T-helper 2 cell treated with Interferon-gamma antibody and Interleukin-4, amounts not matched to agents 5 μg/mL and 100 μg/mL, for 36 hours (primary cell): Measurements from ENCODE around the gene STX1B.

Experiments
- DNase-seq: peaks from one replicate; pipeline ENCODE4 v3.0.0; 2021; ENCODE audit warnings: low spot score
- H3K27ac Mint-ChIP-seq: one replicate; pipeline ENCODE4 v1.8.0; 2021; ENCODE audit warnings: mild to moderate bottlenecking, mixed read lengths
- H3K27me3 Mint-ChIP-seq: one replicate; pipeline ENCODE4 v1.8.0; 2021; ENCODE audit warnings: low read depth, mixed read lengths
- H3K36me3 Mint-ChIP-seq: one replicate; pipeline ENCODE4 v1.8.0; 2021; ENCODE audit warnings: low read depth, mixed read lengths
- H3K4me1 Mint-ChIP-seq: one replicate; pipeline ENCODE4 v1.8.0; 2021; ENCODE audit warnings: low read depth, mixed read lengths
- H3K4me3 Mint-ChIP-seq: one replicate; pipeline ENCODE4 v1.8.0; 2022; ENCODE audit warnings: mild to moderate bottlenecking, moderate library complexity, mixed read lengths
- H3K9me3 Mint-ChIP-seq: one replicate; pipeline ENCODE4 v1.8.0; 2021; ENCODE audit warnings: mixed read lengths

Gene STX1B

DNA sequence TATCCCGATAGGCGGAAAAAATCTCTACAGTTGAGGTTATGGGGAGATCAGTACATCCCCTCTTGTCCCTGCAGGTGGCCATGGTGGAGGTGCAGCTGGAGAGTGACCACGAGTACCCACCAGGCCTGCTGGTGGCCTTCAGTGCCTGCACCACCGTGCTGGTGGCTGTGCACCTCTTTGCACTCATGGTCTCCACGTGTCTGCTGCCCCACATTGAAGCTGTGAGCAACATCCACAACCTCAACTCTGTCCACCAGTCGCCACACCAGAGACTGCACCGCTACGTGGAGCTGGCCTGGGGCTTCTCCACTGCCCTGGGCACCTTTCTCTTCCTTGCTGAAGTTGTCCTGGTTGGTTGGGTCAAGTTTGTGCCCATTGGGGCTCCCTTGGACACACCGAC is 57.3 kb downstream of the STX1B start:
- no peak overlapping the region for H3K4me3 Mint-ChIP-seq
- no peaks in the 10 kb centered on the region for H3K27me3 Mint-ChIP-seq
- H3K4me1 Mint-ChIP-seq, result peaks cover 22% of the 10 kb centered on the region
- H3K27ac Mint-ChIP-seq, result no peak overlapping the region
- DNase-seq, result no peak
- no peaks in the 10 kb centered on the region for H3K9me3 Mint-ChIP-seq
- peaks cover 18% of the 10 kb centered on the region for H3K36me3 Mint-ChIP-seq

DNA sequence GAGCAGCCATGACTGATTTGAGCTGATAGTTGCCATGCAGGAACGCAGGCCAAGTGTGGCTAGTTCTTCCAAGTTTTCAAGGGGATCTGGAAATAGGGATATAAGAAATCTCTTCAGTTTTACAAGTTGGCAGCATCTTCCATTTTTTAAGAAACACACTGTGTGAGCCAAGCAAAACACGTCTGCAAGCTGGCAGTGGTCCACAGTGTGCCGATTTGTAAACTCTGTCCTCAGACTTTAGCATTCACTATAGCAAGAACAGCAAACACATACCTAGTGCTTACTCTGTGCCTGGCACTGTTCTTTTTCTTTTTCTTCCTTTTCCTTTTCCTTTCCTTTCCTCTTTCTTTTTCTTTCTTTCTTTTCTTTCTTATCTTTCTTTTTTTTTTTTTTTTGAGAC is 58.7 kb downstream of the STX1B start:
- Mint-ChIP-seq H3K27me3 (no peaks in the 10 kb centered on the region), H3K27ac (no peak overlapping the region), H3K4me1 (peaks cover 22% of the 10 kb centered on the region), H3K9me3 (no peaks in the 10 kb centered on the region), H3K36me3 (peaks cover 12% of the 10 kb centered on the region), H3K4me3 (no peak overlapping the region)
- DNase-seq, result no peak

DNA sequence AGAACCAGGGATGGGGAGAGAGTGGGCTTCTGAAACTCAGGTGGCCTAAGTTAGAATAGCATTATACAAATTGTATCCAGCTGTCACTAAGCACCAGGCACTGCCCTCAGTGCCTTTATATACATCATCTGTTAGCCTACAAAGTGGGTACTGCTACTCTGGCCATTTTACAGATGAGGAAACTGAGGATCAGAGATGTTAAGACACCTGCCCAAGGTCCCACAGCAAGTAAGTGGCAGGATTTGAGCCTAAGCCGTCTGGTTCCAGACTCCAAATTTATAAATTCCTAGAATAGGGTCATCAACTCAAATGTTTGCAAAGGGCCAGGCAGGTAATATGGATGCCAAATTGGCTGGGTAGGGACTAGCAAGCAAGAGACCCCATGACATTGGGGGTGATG is 59.2 kb downstream of the STX1B start:
- Mint-ChIP-seq H3K4me3 (peak overlapping the region; percentile 51), H3K4me1 (peaks cover 20% of the 10 kb centered on the region)

DNA sequence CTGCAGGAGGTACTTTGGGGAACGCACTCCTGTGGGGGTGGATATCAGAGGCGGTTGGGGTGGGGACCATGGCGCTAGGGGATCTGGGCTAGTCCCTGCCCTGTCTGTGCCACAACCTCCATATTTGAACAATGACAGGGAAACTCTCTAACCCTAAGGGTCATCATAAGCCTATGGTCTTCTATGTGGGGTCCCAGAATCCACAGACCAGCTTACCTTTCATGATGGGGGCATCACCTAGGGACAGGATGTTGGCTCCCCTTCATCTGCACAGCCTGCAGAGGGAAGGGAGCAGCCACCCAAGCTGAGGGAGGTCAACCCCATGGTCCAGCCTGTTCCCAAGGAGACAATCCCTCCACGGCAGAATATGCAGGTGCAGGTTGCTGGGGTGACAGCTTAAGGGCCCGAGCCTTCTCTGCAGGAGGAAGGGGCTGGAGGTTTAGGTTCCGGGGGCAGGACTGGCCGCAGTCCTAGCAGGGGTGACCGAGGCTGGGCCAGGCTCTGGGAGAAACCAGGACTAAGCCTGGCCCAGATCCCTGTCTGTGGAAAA is 59.8 kb downstream of the STX1B start:
- Mint-ChIP-seq H3K9me3 (no peaks in the 10 kb centered on the region), H3K27ac (peak overlapping the region; percentile 90), H3K4me1 (peaks cover 16% of the 10 kb centered on the region), H3K4me3 (peak overlapping the region; percentile 96), H3K36me3 (peaks cover 15% of the 10 kb centered on the region), H3K27me3 (no peaks in the 10 kb centered on the region)
- no peak for DNase-seq

More for the DNA sequence above, 59.2 kb downstream of the STX1B start:
- no peak for DNase-seq
- H3K36me3 Mint-ChIP-seq, result peaks cover 14% of the 10 kb centered on the region
- H3K9me3 Mint-ChIP-seq, result no peaks in the 10 kb centered on the region
- H3K27ac Mint-ChIP-seq, result no peak overlapping the region
- H3K27me3 Mint-ChIP-seq, result no peaks in the 10 kb centered on the region

DNA sequence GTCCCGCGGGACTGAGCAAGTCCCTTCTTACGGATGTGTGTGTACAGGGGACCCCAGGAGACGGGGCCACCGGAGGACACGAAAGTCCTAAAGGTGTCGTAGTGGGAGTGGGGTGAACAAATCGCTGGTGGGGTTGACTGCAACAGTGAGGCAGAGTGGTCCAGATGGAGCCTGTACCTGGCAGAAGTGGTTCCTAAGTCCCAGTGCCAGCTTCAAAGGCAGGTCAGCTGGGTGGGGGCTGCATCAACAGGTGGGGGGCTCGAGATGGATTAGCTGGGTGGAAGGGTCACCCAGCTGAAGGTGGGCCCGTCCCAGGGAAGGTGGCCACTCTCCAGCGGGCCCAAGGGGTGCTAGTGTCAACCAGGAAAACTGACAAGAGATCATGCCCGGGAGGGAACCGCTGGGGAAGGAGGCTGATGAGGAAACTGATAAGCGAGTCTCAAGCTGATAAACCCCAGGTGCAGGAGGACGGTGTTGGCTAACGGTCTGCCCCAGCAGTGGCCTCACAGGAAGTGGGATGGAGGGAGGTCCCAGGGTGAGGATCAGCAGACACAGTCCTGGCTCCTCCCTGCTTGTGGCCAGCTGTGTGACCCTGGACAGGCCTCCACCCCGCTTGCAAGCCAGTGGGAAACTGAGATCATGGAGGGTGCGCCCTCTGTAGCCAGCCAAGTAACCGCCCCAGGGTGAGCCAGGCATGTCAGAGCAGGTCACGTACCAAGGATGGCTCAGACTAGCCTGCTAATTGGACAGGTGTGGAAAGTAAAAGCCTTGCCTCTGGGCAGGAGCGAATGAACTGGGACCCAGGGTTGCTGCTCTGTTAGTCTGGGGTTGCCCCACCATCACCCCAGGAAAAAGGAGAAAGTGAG is 60.6 kb downstream of the STX1B start:
- Mint-ChIP-seq H3K9me3 (no peaks in the 10 kb centered on the region), H3K27me3 (no peaks in the 10 kb centered on the region), H3K27ac (peak overlapping the region; percentile 90), H3K4me3 (peak overlapping the region; percentile 96), H3K36me3 (peaks cover 16% of the 10 kb centered on the region), H3K4me1 (peaks cover 16% of the 10 kb centered on the region)
- peak; percentile 72 for DNase-seq

DNA sequence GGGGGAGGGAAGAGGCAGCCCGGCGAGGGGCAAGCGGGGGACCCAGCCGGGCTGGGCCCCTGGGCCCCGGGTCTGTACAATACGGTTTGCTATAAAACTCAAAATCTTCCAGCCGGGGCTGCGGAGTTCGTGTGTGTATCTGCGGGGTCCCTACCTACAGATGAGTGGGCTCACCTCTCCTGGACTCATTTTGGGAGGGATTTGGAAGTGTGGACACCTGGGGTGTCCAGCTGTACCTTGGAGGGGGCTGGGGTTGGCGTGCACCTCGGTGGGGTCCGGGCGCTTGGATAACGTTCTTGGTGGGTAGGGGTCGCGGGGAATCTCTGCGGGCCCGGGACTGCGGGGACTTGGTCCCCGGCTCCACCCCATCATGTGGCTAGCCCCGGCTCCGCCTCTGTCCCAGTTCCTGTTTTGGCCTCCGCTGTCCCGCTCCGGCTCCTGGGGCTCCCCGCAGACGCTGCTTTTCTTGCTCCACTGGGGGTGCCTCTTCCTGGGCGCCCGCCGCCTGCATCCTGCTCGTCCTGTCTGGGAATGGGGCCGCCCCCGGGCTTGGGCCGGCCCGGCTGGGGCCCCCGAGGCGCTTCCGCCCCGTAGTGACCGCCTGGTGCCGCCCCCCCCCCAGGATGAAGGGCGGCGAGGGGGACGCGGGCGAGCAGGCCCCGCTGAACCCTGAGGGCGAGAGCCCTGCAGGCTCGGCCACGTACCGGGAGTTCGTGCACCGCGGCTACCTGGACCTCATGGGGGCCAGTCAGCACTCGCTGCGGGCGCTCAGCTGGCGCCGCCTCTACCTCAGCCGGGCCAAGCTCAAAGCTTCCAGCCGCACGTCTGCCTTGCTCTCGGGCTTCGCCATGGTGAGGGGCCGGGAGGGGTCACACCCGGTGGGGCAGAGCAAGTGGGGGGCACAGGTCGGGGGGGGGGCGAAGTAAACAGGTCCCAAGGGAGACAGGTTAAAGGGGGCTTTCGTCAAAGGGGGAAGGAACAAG is 61.5 kb downstream of the STX1B start, which contains the start of gene ORAI3:
Gene ORAI3 (plus strand): TSS at position 402 of the 983 bp plus-strand sequence. CDS start 222 bp downstream, at position 624.
- H3K4me3 Mint-ChIP-seq, result peak within 1 kb of the TSS; percentile 96

DNA sequence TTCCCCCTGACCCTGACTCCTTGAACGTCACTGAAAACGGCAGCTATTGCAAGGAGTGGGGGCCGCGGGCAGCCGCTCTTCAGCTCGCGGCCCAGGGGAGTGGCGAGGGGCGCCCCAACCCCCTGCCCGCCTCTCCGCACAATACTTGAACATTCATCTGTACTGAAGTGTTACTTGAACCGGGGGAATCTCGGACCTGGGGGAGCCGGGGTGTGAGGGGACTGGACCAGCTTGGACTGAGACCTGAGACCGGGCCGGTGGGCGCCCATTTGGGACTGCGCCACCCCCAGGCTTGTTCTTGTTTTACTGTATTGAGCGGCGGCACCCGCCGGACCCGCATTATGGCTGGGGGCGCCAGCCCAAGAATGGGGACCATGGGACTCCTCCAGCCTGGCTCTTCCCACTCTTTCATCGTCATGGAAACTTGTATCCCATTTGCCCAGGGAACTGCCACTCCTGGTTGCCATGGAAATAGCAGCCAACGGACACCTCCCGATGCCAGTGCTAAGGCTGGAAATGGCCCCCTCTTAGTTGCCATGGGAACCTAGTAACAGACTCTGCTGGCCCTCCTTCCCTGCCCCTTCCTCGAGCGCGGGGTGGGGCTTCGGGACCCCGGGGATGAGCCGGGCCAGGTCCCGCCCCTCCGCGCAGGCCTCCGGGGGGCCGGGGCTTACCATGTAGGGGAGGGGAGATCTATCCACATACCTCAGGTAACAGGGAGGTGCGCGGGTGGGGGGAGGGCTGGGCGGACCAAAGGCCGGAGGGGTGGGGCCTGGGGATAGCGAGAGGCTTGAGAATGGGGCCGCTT is 62.4 kb downstream of the STX1B start:
- Mint-ChIP-seq H3K27me3 (no peaks in the 10 kb centered on the region), H3K9me3 (no peaks in the 10 kb centered on the region), H3K27ac (peak overlapping the region; percentile 26), H3K36me3 (peaks cover 24% of the 10 kb centered on the region), H3K4me1 (peaks cover 11% of the 10 kb centered on the region), H3K4me3 (no peak overlapping the region)
- no peak for DNase-seq

More for the DNA sequence above, 61.5 kb downstream of the STX1B start, which contains the start of gene ORAI3:
- peaks cover 16% of the 10 kb centered on the region for H3K4me1 Mint-ChIP-seq
- H3K9me3 Mint-ChIP-seq, result no peaks in the 10 kb centered on the region
- peaks cover 21% of the 10 kb centered on the region for H3K36me3 Mint-ChIP-seq
- no peaks in the 10 kb centered on the region for H3K27me3 Mint-ChIP-seq
- DNase-seq, result peak; percentile 45
- H3K27ac Mint-ChIP-seq, result peak within 1 kb of the TSS; percentile 90

DNA sequence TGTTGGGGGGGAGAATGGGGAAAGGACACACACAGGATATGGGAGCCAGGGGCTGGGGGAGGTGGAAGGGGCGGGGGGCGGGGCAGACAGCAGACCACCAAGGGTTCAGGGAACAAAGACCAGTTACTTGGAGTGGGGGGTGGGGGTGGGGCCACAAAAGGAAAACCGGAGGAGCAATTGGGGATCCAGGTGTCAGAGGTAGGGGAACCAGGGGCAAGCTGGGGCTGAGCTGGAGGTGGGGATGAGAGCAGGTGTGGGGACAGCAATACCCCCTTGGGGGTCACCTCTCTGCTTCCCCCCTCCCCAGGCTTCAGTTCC is 62.9 kb downstream of the STX1B start:
- Mint-ChIP-seq H3K27me3 (no peaks in the 10 kb centered on the region), H3K36me3 (peaks cover 24% of the 10 kb centered on the region), H3K4me3 (no peak overlapping the region), H3K27ac (no peak overlapping the region), H3K9me3 (no peaks in the 10 kb centered on the region), H3K4me1 (peaks cover 15% of the 10 kb centered on the region)
- no peak for DNase-seq

DNA sequence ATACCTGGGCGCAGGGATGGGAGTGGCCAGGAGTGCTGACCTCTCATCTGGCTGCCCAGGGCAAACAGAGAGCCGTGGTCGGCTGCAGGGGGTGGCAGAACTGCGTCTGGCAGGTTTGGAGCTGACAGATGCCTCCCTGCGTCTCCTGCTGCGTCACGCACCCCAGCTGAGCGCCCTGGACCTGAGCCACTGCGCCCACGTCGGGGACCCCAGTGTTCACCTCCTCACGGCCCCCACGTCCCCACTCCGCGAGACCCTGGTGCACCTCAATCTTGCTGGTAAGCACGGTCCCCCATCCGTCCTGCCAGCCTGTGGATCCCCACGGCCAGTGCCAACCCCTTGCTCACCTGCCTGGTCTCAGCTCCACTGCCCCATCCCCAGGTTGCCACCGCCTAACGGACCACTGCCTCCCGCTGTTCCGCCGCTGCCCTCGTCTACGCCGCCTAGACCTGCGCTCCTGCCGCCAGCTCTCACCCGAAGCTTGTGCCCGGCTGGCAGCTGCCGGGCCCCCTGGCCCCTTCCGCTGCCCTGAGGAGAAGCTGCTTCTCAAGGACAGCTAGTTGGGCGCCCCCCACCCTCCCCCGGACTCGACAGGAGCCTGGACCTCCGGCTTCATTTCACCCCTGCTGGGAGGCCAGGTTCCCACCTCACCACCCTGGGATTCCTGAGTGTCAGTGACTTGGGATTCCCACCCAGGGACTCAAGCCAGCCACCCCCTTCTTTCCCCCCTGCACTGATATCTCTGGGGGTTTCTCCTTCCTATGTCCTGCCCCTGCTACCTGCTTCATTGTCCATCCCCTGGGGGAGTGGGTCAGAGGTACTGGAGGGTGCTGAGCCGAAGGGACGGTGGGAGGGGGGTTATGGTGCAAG is 63.5 kb downstream of the STX1B start:
- peaks cover 18% of the 10 kb centered on the region for H3K4me1 Mint-ChIP-seq
- no peak overlapping the region for H3K4me3 Mint-ChIP-seq
- peaks cover 23% of the 10 kb centered on the region for H3K36me3 Mint-ChIP-seq
- H3K27ac Mint-ChIP-seq, result no peak overlapping the region
- no peak for DNase-seq
- H3K9me3 Mint-ChIP-seq, result no peaks in the 10 kb centered on the region
- H3K27me3 Mint-ChIP-seq, result no peaks in the 10 kb centered on the region

DNA sequence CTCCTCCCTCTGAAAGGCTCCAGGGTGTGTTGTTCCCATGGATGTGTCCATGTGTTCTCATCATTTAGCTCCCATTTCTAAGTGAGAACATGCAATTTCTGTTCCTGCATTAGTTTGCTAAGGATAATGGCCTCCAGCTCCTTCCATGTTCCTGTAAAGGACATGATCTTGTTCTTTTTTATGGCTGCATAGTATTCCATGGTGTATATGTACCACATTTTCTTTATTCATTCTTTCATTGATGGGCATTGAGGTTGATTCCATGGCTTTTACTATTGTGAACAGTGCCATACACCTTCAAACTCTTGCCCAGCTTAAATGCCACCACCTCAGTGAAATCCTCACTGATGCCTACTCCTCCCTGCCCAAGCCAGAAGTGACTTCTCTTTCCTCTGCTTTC is 66.1 kb downstream of the STX1B start:
- H3K27me3 Mint-ChIP-seq, result no peaks in the 10 kb centered on the region
- DNase-seq, result no peak
- no peak overlapping the region for H3K27ac Mint-ChIP-seq
- H3K4me1 Mint-ChIP-seq, result peaks cover 12% of the 10 kb centered on the region
- peaks cover 18% of the 10 kb centered on the region for H3K36me3 Mint-ChIP-seq
- H3K4me3 Mint-ChIP-seq, result no peak overlapping the region
- H3K9me3 Mint-ChIP-seq, result no peaks in the 10 kb centered on the region

DNA sequence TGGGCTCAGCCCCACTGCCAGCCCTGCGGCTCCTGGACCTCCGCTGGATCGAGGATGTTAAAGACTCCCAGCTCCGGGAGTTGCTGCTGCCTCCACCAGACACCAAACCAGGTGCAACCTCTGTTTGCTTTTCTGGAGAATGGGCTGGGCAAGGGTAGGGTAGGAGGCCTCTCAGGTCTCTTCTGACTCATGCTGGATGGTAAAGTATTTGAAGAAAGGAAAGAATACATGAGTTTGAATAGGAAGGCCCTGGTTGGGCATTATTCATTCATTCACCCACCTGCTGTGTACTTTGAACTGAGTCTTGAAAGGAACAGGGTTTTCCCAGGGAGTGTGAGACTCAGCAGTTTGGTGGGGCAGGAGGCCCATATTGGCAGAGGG is 68.0 kb downstream of the STX1B start:
- peak overlapping the region; percentile 60 for H3K27ac Mint-ChIP-seq
- H3K27me3 Mint-ChIP-seq, result no peaks in the 10 kb centered on the region
- H3K9me3 Mint-ChIP-seq, result no peaks in the 10 kb centered on the region
- no peak for DNase-seq
- H3K4me1 Mint-ChIP-seq, result peaks cover 18% of the 10 kb centered on the region
- H3K36me3 Mint-ChIP-seq, result peaks cover 21% of the 10 kb centered on the region
- peak overlapping the region; percentile 73 for H3K4me3 Mint-ChIP-seq

DNA sequence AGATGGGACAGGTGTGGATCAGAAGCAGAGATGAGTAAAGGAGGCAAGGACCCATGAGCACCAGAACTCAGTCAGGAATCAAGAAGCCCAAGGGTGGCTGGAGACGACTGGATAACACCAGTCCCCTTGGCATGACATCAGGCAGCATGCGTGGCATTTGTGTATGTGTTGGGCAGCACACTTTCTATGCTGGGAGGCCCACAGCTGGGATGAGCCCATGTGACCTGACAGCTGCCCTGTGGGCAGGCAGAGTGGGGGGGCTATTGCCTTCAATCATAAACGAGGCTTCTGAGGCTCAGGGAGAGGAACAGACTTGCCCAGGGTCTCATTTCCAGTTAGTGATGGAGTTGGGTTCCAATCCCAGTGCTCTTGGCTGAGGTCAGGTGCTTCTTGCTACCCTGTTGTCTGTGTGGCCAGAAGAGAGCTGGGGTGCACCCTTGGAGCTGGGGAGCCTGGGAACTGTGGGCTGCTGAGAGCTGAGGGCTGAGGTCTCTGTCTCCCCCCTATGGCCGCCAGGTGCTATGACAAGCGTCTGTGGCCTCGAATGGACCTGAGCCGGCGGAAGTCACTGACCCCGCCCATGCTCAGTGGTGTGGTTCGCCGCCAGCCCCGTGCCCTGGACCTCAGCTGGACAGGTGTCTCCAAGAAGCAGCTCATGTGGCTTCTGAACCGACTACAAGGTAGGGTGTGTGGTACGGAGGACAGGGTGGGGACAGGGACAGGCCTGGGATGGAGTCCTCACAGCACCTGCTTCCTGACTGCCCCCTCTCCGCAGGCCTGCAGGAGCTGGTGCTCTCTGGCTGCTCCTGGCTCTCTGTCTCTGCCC is 68.6 kb downstream of the STX1B start:
- peak overlapping the region; percentile 73 for H3K4me3 Mint-ChIP-seq

More for the DNA sequence above, 68.6 kb downstream of the STX1B start:
- peak; percentile 72 for DNase-seq
- peak overlapping the region; percentile 45 for H3K27ac Mint-ChIP-seq
- H3K27me3 Mint-ChIP-seq, result no peaks in the 10 kb centered on the region
- H3K9me3 Mint-ChIP-seq, result no peaks in the 10 kb centered on the region
- peaks cover 23% of the 10 kb centered on the region for H3K36me3 Mint-ChIP-seq
- peaks cover 20% of the 10 kb centered on the region for H3K4me1 Mint-ChIP-seq
